ENCODE results near the gene DNAL4.

- TF ChIP-seq POLR2A (IDR thresholded peaks at IDR 0.05; ENCODE audit: low read depth, low read length) = no peak
- no peak for TF ChIP-seq POLR2AphosphoS5 (IDR thresholded peaks at IDR 0.05; ENCODE audit: low read depth, low read length)
- no peak for TF ChIP-seq TAF1 (IDR thresholded peaks at IDR 0.05; ENCODE audit: low read depth, low read length)
- no peak for TF ChIP-seq POU2F2 (IDR thresholded peaks at IDR 0.05; ENCODE audit: low read depth, low read length)
- TF ChIP-seq SPI1 (IDR thresholded peaks at IDR 0.05; ENCODE audit: low read depth, low read length) = no peak
Measured at GRCh38 chr22:38824585-38824984, 30.6 kb upstream of the DNAL4 start.

Measured in GM12891 (cell line).